GM12801 (cell line): ENCODE data around the gene KAZN.

ENCODE experiments used
- TF ChIP-seq, protein P1 (sequence below): IDR thresholded peaks from one replicate; pipeline ENCODE4 v1.5.1; 2011; ENCODE audit warnings: control low read depth; ENCODE audit not compliant: insufficient read length; ENCODE audit errors: extremely low read depth

KAZN gene

DNA sequence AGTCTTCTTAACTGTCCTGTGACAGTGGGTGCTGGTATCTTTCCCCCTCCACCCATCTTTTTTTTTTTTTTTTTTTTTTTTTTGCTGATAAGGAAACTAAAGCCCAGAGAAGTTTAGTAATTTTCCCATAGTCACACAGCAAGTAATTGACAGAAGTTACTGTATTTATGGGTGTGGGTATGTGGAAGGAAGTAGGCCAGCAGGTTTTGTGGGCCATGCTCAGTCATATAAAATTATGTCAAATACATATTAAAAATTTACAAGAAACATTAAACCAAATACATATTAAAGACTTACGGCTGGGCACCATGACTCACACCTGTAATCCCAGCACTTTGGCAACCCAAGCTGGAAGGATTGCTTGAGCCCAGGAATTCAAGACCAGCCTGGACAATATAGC is 51.5 kb downstream of the KAZN start:
- TF ChIP-seq, protein P1, sequence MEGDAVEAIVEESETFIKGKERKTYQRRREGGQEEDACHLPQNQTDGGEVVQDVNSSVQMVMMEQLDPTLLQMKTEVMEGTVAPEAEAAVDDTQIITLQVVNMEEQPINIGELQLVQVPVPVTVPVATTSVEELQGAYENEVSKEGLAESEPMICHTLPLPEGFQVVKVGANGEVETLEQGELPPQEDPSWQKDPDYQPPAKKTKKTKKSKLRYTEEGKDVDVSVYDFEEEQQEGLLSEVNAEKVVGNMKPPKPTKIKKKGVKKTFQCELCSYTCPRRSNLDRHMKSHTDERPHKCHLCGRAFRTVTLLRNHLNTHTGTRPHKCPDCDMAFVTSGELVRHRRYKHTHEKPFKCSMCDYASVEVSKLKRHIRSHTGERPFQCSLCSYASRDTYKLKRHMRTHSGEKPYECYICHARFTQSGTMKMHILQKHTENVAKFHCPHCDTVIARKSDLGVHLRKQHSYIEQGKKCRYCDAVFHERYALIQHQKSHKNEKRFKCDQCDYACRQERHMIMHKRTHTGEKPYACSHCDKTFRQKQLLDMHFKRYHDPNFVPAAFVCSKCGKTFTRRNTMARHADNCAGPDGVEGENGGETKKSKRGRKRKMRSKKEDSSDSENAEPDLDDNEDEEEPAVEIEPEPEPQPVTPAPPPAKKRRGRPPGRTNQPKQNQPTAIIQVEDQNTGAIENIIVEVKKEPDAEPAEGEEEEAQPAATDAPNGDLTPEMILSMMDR: no peak

DNA sequence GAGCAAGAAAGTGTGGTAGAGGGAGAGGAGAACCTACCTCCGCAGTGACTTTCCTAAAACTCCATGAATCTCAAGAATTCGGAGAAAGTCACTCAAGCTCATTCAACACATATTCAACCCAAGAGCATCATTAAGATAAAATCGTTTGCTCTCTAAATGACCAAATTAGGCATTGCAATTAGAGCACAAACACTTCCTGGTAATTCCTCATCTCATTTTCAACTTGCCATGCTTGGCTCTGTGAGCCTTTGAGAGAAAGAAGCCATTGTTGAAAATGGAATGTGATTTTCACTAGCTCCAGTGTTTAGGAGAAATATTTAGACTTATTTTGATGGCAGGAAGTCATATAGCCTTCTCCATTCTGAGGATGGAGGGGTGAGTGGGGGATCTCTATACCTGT is 52.5 kb downstream of the KAZN start:
- TF ChIP-seq, protein P1: no peak

DNA sequence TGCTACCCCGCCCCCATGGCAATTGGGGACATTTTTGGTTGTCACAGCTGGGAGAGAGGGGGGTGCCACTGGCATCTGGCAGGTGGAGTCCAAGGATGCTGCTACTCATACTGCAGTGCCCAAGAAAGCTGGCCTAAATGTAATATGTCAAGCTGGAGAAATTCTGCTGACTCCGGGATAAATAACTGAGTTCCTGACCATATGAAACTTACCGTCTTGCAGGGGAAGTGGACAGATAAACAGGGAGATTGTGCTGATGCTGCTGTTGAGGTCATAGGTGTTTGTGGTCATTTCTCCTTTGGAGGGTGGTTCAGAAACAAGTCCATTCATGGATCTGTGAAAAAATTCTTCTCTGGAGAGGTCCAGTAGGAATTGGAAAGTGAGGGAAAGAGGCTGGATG is 54.4 kb downstream of the KAZN start:
- TF ChIP-seq, protein P1: no peak

DNA sequence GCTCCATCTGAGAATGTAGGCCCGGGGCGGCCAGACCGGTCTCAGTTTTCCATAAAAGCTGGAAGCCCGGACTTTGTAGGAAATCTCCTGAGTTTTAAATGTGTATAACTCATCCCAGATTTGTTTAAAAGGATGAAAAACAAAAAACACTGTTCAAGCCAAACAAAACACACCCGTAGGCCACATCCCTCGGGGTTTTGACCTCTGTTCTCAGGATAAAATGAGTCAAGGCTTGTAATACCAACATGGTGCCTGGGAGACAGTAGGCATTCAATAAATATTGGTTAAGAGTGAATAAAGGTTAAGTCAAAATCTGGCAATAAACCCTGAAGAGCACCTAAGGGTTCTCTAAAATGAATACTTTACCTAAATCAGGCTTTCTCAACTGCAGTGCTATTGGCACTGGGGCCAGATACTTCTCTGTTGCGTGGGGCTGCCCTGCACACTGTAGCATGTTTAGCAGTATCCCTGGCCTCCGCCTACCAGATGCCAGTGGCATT is 55.0 kb downstream of the KAZN start:
- TF ChIP-seq, protein P1: no peak

DNA sequence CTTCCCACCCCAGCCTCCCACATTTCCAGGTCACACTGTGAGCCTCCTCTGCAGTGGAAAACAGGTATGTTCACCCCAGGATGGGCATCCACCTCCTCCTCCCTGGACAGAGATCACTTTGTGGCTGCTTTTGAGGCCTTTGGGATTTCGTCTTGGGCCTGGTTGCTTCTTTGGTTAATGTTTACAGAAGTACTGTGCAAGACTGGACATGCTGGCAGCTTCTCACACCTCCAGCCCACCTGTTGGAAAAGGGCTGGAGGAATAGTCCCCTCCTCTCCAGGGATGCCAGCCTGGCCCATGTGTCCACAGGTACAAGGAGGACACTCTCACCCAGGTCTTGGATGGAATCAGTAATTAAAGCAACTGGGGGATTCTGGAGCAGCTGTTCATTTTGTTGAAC is 56.1 kb downstream of the KAZN start:
- TF ChIP-seq, protein P1: no peak

DNA sequence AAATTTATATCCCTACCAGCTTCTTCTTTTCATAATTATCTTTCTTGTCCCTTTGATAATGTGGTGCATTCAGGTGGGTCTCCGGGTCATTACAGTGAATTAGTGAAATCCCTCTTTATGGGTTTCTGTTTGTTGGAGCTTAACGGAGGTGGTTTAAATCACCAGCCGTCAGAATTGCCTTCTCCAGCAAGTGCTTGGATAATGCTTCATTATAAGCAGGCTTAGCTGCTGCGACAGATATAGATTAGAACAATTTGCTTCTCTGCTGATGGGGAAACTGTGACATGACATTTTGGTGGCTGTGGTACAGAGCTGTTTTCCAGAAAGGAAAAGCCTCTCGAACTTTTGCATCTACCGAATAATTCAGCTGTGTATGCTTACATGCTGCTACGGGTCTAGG is 56.9 kb downstream of the KAZN start:
- TF ChIP-seq, protein P1: no peak

DNA sequence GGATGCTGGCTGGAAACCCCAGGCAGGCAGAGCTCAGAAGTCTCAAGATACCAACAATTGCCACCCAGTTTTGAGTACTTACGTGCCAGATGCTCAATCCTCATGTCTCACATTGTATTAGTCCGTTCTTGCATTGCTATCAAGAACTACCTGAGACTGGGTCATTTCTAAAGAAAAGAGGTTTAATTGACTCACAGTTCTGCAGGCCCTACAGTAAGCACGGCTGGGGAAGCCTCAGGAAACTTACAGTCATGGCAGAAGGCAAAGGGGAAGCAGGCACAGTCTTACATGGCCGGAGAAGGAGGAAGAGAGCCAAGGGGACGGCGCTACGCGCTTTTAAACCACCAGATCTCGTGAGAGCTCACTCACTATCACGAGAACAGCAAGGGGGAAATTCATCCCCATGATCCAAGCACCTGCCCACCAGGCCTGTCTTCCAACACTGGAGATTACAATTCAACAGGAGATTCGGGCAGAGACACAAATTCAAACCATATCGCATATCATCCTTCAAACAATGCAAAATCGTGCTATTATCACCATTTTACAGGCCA is 58.0 kb downstream of the KAZN start:
- TF ChIP-seq, protein P1: no peak
